ENCODE data around the gene ACVR1B. TPM values are rescaled to one million over a fixed set of nuclear protein-coding genes. Genes with fewer than 3 reads are reported as not detected.
A peak's percentile ranks its signal among the peaks of the same experiment; 100 is the strongest.

Gene ACVR1B
- total and polyA plus RNA-seq, 11 donors: 7.4 to 19.8 (median 11.6) TPM

DNA sequence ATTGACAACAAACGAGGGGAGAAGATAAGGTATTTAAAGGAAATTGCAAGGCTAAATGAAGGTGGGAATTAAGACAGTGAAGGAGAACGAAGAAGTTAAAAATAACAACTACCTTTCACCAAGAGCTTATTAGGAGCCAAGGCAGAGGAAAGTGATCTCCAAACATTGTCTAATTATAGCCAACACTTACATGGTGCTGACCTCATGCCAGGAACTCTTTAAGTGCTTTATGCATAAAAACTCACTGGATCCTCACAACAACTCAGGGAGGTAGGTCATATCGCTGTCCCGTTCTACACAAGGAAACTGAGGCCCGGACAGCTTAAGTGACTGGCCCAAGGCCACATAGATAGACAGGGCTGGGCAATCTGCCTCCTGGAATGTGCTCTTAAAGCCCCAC, 74.8 kb downstream of the ACVR1B start:
- TF ChIP-seq, protein P1, sequence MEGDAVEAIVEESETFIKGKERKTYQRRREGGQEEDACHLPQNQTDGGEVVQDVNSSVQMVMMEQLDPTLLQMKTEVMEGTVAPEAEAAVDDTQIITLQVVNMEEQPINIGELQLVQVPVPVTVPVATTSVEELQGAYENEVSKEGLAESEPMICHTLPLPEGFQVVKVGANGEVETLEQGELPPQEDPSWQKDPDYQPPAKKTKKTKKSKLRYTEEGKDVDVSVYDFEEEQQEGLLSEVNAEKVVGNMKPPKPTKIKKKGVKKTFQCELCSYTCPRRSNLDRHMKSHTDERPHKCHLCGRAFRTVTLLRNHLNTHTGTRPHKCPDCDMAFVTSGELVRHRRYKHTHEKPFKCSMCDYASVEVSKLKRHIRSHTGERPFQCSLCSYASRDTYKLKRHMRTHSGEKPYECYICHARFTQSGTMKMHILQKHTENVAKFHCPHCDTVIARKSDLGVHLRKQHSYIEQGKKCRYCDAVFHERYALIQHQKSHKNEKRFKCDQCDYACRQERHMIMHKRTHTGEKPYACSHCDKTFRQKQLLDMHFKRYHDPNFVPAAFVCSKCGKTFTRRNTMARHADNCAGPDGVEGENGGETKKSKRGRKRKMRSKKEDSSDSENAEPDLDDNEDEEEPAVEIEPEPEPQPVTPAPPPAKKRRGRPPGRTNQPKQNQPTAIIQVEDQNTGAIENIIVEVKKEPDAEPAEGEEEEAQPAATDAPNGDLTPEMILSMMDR (IDR thresholded peaks at IDR 0.05): no peak
- no peak for TF ChIP-seq POLR2A (IDR thresholded peaks at IDR 0.05)
- WGBS, 4 donors: 34 to 44% (median 37%) methylated on average over 5 of the region's 5 CpGs
- H3K27ac ChIP-seq: peak overlapping the region; percentile 35 to 94 (median 86)
- peaks cover 0 to 62% (median 33%) of the 10 kb centered on the region in 12 donors for H3K4me1 ChIP-seq
- DNase-seq (no peak), ATAC-seq (peak; percentile 1 to 39 (median 26))
- H3K36me3 ChIP-seq: no peaks in the 10 kb centered on the region
- no peaks in the 10 kb centered on the region for H3K9me3 ChIP-seq
- intact Hi-C loops (cut with DNase I): loop anchor here in 4 of 10 donors (1.0 to 2.0 kb wide), 4 partner anchors 19 to 57 kb away; partner anchors contain the start of gene NR4A1 (in 1 of the 4)
- H3K27me3 ChIP-seq: no peaks in the 10 kb centered on the region
- H3K4me3 ChIP-seq: peak overlapping the region in 5 of 12 donors; percentile 3 to 60 (median 40)

DNA sequence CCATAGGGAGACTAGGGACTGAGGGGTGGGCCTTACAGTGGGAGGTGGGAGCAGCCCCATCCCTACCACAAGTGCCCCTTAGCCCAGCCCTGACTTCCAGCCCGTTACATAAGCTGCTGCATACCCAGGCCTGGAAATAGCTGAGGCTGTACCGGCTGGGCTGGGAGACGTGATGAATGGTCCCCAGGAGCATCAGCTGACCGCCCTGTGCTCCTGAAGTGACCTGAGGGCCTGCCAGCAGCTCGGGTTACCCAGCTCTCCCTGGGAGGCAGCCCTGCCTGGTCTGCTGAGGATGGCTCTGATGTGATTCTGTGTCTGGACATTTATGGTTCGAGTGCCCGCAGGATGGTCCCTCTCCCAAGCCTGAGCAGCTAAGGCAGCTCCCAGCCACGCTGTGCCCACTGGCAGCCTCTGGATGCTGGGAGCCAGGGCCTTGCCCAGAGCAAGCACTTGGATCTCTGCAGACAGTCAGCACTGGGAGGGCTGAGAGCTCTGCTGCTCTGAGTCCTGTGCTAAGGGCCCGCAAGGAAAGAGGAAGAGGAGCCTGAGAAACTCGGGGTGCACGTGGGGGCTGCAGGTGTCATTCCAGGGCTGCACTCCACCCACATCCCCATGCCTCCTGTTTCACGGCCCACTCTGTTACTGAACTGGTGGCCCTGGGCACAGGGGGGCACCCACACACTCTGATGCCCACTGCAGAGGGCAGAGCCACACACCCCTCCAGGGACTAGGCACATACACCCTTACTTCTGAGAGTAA, 75.8 kb downstream of the ACVR1B start:
- intact Hi-C loops (cut with DNase I): loop anchor here in 3 of 10 donors (2.0 kb wide), 3 partner anchors 18 to 56 kb away; partner anchors contain the start of gene NR4A1 (in 1 of the 3)
- H3K36me3 ChIP-seq: no peaks in the 10 kb centered on the region
- DNase-seq: peak in 4 of 5 donors; percentile 69 to 86 (median 79)

DNA sequence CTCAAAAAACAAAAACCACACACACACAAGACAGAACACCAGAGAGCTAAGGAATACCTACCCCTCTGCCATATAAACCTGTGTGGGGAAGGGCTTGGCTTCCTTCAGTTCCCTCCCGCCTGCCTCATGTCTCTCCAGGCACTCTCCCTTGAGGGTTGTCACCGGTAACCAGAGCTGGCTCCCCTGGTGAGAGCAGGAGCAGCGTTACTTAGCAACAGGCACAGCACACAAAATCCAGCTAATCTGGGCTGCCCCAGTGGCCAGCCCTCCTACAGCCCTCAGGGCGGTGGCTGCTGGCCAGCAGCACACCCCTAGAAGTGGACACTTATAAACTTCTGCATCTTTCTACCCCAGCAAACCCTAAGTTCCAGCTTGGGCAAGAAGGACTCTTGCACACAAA, 78.2 kb downstream of the ACVR1B start:
- ATAC-seq (peak; percentile 4 to 19 (median 11)), DNase-seq (peak in 4 of 5 donors; percentile 66 to 81 (median 74))
- peaks cover 5 to 66% (median 39%) of the 10 kb centered on the region in 12 donors for H3K4me1 ChIP-seq
- WGBS, 4 donors: 24 to 30% (median 29%) methylated on average over 3 to 4 of the region's 4 CpGs
- H3K36me3 ChIP-seq: no peaks in the 10 kb centered on the region
- H3K4me3 ChIP-seq: no peak overlapping the region
- TF ChIP-seq, protein P1 (IDR thresholded peaks at IDR 0.05): no peak
- TF ChIP-seq POLR2A (IDR thresholded peaks at IDR 0.05): no peak
- peak overlapping the region in 6 of 12 donors; percentile 1 to 71 (median 28) for H3K27ac ChIP-seq
- intact Hi-C loops (cut with DNase I): loop anchor here in 1 of 10 donors (2.0 kb wide), 1 partner anchor 45 kb away; no protein-coding TSS in a partner anchor
- no peaks in the 10 kb centered on the region for H3K9me3 ChIP-seq
- H3K27me3 ChIP-seq: no peaks in the 10 kb centered on the region

More for the DNA sequence above, 75.8 kb downstream of the ACVR1B start:
- no peaks in the 10 kb centered on the region for H3K27me3 ChIP-seq
- H3K27ac ChIP-seq: peak overlapping the region; percentile 35 to 94 (median 86)
- H3K4me3 ChIP-seq: no peak overlapping the region
- no peaks in the 10 kb centered on the region for H3K9me3 ChIP-seq
- WGBS, 4 donors: 48 to 70% (median 64%) methylated on average over 8 to 12 of the region's 12 CpGs
- ATAC-seq: peak; percentile 24 to 60 (median 46)
- TF ChIP-seq, protein P1 (IDR thresholded peaks at IDR 0.05): no peak
- no peak for TF ChIP-seq POLR2A (IDR thresholded peaks at IDR 0.05)
- peaks cover 4 to 68% (median 37%) of the 10 kb centered on the region in 12 donors for H3K4me1 ChIP-seq

DNA sequence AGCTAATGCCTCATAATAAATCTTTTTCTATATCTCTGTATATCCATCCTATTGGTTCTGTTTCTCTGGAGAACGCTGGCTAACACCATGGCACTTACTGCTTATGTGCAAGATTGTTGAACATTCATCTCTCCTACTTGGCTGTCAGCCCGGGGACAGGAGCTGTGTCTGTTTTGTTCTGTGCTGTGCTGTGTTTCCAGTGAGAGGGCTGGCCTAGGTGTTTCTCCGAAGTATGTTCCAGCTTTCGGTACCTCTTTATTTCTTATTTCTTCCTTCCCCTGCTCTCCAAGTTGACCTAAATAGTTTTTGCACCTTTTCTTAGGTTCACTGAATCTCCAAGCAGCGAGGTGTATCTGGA, 80.9 kb downstream of the ACVR1B start:
- no peaks in the 10 kb centered on the region for H3K36me3 ChIP-seq
- intact Hi-C loops (cut with DNase I): loop anchor here in 4 of 10 donors (2.0 kb wide), 2 partner anchors 18 to 36 kb away; partner anchors contain the start of genes NR4A1 (in 4 of the 4) and ATG101 (in 2 of the 4)
- WGBS, 4 donors: 3 to 7% (median 5%) methylated on average over 5 of the region's 5 CpGs
- no peaks in the 10 kb centered on the region for H3K27me3 ChIP-seq
- DNase-seq (peak in 4 of 5 donors; percentile 84 to 86 (median 84)), ATAC-seq (peak; percentile 29 to 56 (median 51))
- TF ChIP-seq, protein P1 (IDR thresholded peaks at IDR 0.05): no peak
- no peak for TF ChIP-seq POLR2A (IDR thresholded peaks at IDR 0.05)
- H3K27ac ChIP-seq: peak overlapping the region; percentile 83 to 98 (median 96)
- peaks cover 14 to 61% (median 36%) of the 10 kb centered on the region in 12 donors for H3K4me1 ChIP-seq
- peak overlapping the region in 10 of 12 donors; percentile 13 to 52 (median 43) for H3K4me3 ChIP-seq
- no peaks in the 10 kb centered on the region for H3K9me3 ChIP-seq

All from heart left ventricle (tissue), 16 donors.